HepG2 (cell line): Measurements from ENCODE around the gene XXYLT1. TPM values are rescaled to one million over a fixed set of nuclear protein-coding genes. Genes with fewer than 3 reads are reported as not detected.

Experiments used
- CREB1 ChIP-seq, 2 experiments: fragments of 450-650 bp in 1 of 2; IDR thresholded peaks; 2 replicates each; pipeline ENCODE4 v1.6.1; 2016 to 2017; ENCODE audit warnings: control low read depth in 1 of 2, mild to moderate bottlenecking in 1 of 2, missing compliant biosample characterization in 1 of 2, missing genetic modification characterization in 1 of 2
- CREM ChIP-seq, 2 experiments: sonication (generic) in 1 of 2; formaldehyde crosslinking in 1 of 2; IDR thresholded peaks; 2 replicates each; pipeline versions ENCODE4 v1.4.0 to v1.6.1; 2016 to 2020; ENCODE audit warnings: antibody characterized with exemption in 1 of 2, mild to moderate bottlenecking in 1 of 2, missing genetic modification reagents in 1 of 2
- CTCF ChIP-seq: sonication (generic); formaldehyde crosslinking; IDR thresholded peaks from 2 replicates; pipeline ENCODE4 v1.5.0; 2020; ENCODE audit warnings: mild to moderate bottlenecking, missing genetic modification reagents, moderate library complexity
- ERF ChIP-seq: IDR thresholded peaks from 2 replicates; pipeline ENCODE4 v1.6.1; 2018; ENCODE audit warnings: missing biosample characterization, missing genetic modification reagents
- ETV5 ChIP-seq: IDR thresholded peaks from 2 replicates; pipeline ENCODE4 v1.6.1; 2018; ENCODE audit warnings: missing biosample characterization, missing genetic modification reagents, inconsistent platforms, borderline replicate concordance
- FOXA3 ChIP-seq: IDR thresholded peaks from 2 replicates; pipeline ENCODE4 v1.6.1; 2016; ENCODE audit warnings: missing genetic modification reagents, missing compliant biosample characterization
- HOXA7 ChIP-seq: sonication (generic); formaldehyde crosslinking; IDR thresholded peaks from 2 replicates; pipeline ENCODE4 v1.8.1; 2022; ENCODE audit warnings: mild to moderate bottlenecking, missing genetic modification reagents, moderate library complexity
- ISL2 ChIP-seq: sonication (generic); formaldehyde crosslinking; IDR thresholded peaks from 2 replicates; pipeline ENCODE4 v1.5.0; 2020; ENCODE audit warnings: missing genetic modification reagents
- MIXL1 ChIP-seq: IDR thresholded peaks from 2 replicates; pipeline ENCODE4 v1.6.1; 2016
- NONO ChIP-seq, 2 experiments: fragments of 450-650 bp in 1 of 2; sonication (generic) in 1 of 2; formaldehyde crosslinking in 1 of 2; IDR thresholded peaks in 1 of 2; conservative IDR thresholded peaks in 1 of 2; 2 replicates each; pipeline versions ENCODE4 v1.6.1 to v1.8.0; 2017 to 2022; ENCODE audit warnings: mild to moderate bottlenecking in 1 of 2, missing genetic modification reagents in 1 of 2, moderate library complexity in 1 of 2
- PAXIP1 ChIP-seq: sonication (generic); formaldehyde crosslinking; conservative IDR thresholded peaks from 2 replicates; pipeline ENCODE4 v1.4.0; 2020; ENCODE audit warnings: mild to moderate bottlenecking, missing genetic modification reagents, moderate library complexity
- RXRB ChIP-seq: IDR thresholded peaks from 2 replicates; pipeline ENCODE4 v1.6.1; 2016; ENCODE audit warnings: borderline replicate concordance, missing genetic modification reagents, missing compliant biosample characterization
- SOX6 ChIP-seq, 2 experiments: fragments of 450-650 bp in 1 of 2; sonication (generic) in 1 of 2; formaldehyde crosslinking in 1 of 2; IDR thresholded peaks; 2 replicates each; pipeline versions ENCODE4 v1.4.0 to v1.6.1; 2017 to 2020; ENCODE audit warnings: antibody characterized with exemption in 1 of 2, mild to moderate bottlenecking in 1 of 2, missing genetic modification reagents in 1 of 2
- ZFP62 ChIP-seq: sonication (generic); formaldehyde crosslinking; IDR thresholded peaks from 2 replicates; pipeline ENCODE4 v1.4.0; 2020; ENCODE audit warnings: missing genetic modification reagents
- ZNF556 ChIP-seq: sonication (generic); formaldehyde crosslinking; IDR thresholded peaks from 2 replicates; pipeline ENCODE4 v1.4.0; 2020; ENCODE audit warnings: mild to moderate bottlenecking, missing genetic modification reagents, borderline replicate concordance
- polyA plus RNA-seq, 8 experiments: library from polyadenylated mRNA; depleted of rRNA in 3 of 8; stranded (reverse) in 7 of 8; unstranded in 1 of 8; fragments of >200 nt; fragmentation: Illumina TruSeq in 4 of 8; extraction: Trizol in 4 of 8; gene quantifications; 2 replicates each; pipeline versions ENCODE4 v1.2.1 to v1.2.3, GENCODE V29; 2011 to 2016; ENCODE audit warnings: low read depth in 4 of 8, missing spikeins in 1 of 8, mixed read lengths in 1 of 8; ENCODE audit not compliant: insufficient read depth in 1 of 8
- total RNA-seq, 5 experiments: library from RNA; depleted of rRNA; stranded (reverse); fragments of >200 nt; fragmentation: Illumina TruSeq; extraction: Trizol; gene quantifications; 2 replicates each; pipeline ENCODE4 v1.2.3, GENCODE V29; 2016; ENCODE audit warnings: low read depth in 1 of 5
- TF ChIP-seq, protein P1 (sequence below): sonication (generic); formaldehyde crosslinking; IDR thresholded peaks from 2 replicates; pipeline ENCODE4 v1.9.0; 2022; ENCODE audit warnings: missing genetic modification reagents, mild to moderate bottlenecking, borderline replicate concordance

Gene XXYLT1
- total and polyA plus RNA-seq, 2 of the 13 experiments (the other 11 are each of a cell fraction or from before 2014, with no cell fraction given) = 17.7 to 19.0 TPM

GRCh38 chr3:195031574-195032003 lies 239.4 kb downstream of the XXYLT1 start (continued):
- TF ChIP-seq PAXIP1 (peak; percentile 83), FOXA3 (CRISPR knock-in tag) (peak; percentile 84), ISL2 (CRISPR knock-in tag) (peak; percentile 48; the same call in 1 of the 2 replicates), CREM (IDR thresholded peaks at IDR 0.05) (peak; percentile 74; the same call in 1 of the 2 replicates), CREM (CRISPR knock-in tag; IDR thresholded peaks at IDR 0.05) (no peak), CTCF (CRISPR knock-in tag) (peak; percentile 13; the same call in 1 of the 2 replicates), CREB1 (IDR thresholded peaks at IDR 0.05) (no peak), CREB1 (CRISPR knock-in tag; IDR thresholded peaks at IDR 0.05) (peak; percentile 37; the same call in 1 of the 2 replicates), ZFP62 (no peak), RXRB (CRISPR knock-in tag) (peak; percentile 82), ETV5 (CRISPR knock-in tag) (peak; percentile 91), NONO (IDR thresholded peaks at IDR 0.05) (no peak), NONO (CRISPR knock-in tag; conservative IDR thresholded peaks at IDR 0.05) (0 out of 2 replicates have a peak, but pooled peaks have one; percentile 23), ERF (peak; percentile 83), SOX6 (IDR thresholded peaks at IDR 0.05) (no peak), SOX6 (CRISPR knock-in tag; IDR thresholded peaks at IDR 0.05) (peak; percentile 87), HOXA7 (0 out of 2 replicates have a peak, but pooled peaks have one; percentile 3), MIXL1 (0 out of 2 replicates have a peak, but pooled peaks have one; percentile 12), ZNF556 (CRISPR knock-in tag) (peak; percentile 47; the same call in 1 of the 2 replicates)
- TF ChIP-seq, protein P1, sequence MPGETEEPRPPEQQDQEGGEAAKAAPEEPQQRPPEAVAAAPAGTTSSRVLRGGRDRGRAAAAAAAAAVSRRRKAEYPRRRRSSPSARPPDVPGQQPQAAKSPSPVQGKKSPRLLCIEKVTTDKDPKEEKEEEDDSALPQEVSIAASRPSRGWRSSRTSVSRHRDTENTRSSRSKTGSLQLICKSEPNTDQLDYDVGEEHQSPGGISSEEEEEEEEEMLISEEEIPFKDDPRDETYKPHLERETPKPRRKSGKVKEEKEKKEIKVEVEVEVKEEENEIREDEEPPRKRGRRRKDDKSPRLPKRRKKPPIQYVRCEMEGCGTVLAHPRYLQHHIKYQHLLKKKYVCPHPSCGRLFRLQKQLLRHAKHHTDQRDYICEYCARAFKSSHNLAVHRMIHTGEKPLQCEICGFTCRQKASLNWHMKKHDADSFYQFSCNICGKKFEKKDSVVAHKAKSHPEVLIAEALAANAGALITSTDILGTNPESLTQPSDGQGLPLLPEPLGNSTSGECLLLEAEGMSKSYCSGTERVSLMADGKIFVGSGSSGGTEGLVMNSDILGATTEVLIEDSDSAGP (CRISPR knock-in tag) = no peak
